GF-D8 (cell line): ENCODE data around the gene RENBP.

ENCODE experiments used
- DNase-seq: peaks from one replicate; lab custom pipeline; 2025; lab: John Stamatoyannopoulos, UW

The RENBP gene

DNA sequence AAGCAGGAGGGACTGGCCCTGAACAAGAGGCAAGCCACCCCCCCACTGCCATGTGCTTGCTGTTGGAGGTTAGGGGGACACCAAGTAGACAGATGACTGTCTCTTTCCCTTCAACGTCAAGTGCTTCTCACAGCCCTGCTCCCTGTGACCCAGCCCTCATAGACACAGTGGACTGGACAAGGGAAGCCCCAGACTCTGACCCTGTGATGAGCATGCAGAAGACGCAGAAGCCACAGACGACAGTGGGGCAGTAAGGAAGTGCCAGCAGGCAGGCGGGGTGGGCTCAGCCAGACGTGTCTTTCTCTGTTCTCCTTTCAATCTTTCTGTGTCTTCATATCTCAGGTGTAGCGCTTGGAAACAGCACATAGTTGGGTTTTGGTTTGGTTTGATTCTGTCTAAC is 56.1 kb downstream of the RENBP start:
- no peak for DNase-seq

- DNase-seq = no peak
Measured at GRCh38 chrX:153887385-153887784, 57.1 kb downstream of the RENBP start.

GRCh38 chrX:153886915-153887314 is 57.5 kb downstream of the RENBP start:
- no peak for DNase-seq

- no peak for DNase-seq
Measured at GRCh38 chrX:153885968-153886903, 58.2 kb downstream of the RENBP start, which contains the start of gene L1CAM. Gene L1CAM (minus strand): TSS chrX:153886173. CDS start chrX:153875836, 10,337 bp downstream.
